ENCODE results near the gene ZMIZ1.

Gene ZMIZ1

GRCh38 chr10:79084012-79084971 lies 15.5 kb downstream of the ZMIZ1 start:
- DNase-seq, result no peak

- DNase-seq, result no peak
Observed at GRCh38 chr10:79084972-79085597, 16.3 kb downstream of the ZMIZ1 start.

GRCh38 chr10:79086822-79087221 lies 18.1 kb downstream of the ZMIZ1 start:
- DNase-seq, result no peak

- no peak for DNase-seq
Observed at GRCh38 chr10:79087721-79088120, 19.0 kb downstream of the ZMIZ1 start.

GRCh38 chr10:79088176-79088575 lies 19.4 kb downstream of the ZMIZ1 start:
- DNase-seq, result no peak

- no peak for DNase-seq
Observed at GRCh38 chr10:79088613-79089355, 20.0 kb downstream of the ZMIZ1 start.

- DNase-seq, result no peak
Observed at GRCh38 chr10:79089632-79090031, 20.9 kb downstream of the ZMIZ1 start.

- no peak for DNase-seq
Observed at GRCh38 chr10:79090134-79090803, 21.5 kb downstream of the ZMIZ1 start.

- no peak for DNase-seq
Observed at GRCh38 chr10:79092292-79092896, 23.6 kb downstream of the ZMIZ1 start.

- no peak for DNase-seq
Observed at GRCh38 chr10:79093658-79094411, 25.1 kb downstream of the ZMIZ1 start.

GRCh38 chr10:79094412-79095175 lies 25.8 kb downstream of the ZMIZ1 start:
- no peak for DNase-seq

- DNase-seq, result no peak
Observed at GRCh38 chr10:79095316-79095715, 26.6 kb downstream of the ZMIZ1 start.

- DNase-seq, result no peak
Observed at GRCh38 chr10:79096514-79096913, 27.7 kb downstream of the ZMIZ1 start.

GRCh38 chr10:79097021-79097872 lies 28.5 kb downstream of the ZMIZ1 start:
- no peak for DNase-seq

GRCh38 chr10:79098061-79098460 lies 29.3 kb downstream of the ZMIZ1 start:
- DNase-seq, result no peak

- DNase-seq, result no peak
Observed at GRCh38 chr10:79098596-79099015, 29.8 kb downstream of the ZMIZ1 start.

GRCh38 chr10:79099898-79100448 lies 31.2 kb downstream of the ZMIZ1 start:
- no peak for DNase-seq

- no peak for DNase-seq
Observed at GRCh38 chr10:79100771-79101170, 32.0 kb downstream of the ZMIZ1 start.
